Trophoblast cell (in vitro differentiated cells and primary cell): Measurements from ENCODE around the gene ETHE1.

ENCODE experiments used
- DNase-seq, 2 donors: peaks; one replicate each; pipeline ENCODE4 v3.0.0-alpha.2; 2016
- H2AFZ ChIP-seq: 2 replicates; pipeline ENCODE4 v1.6.1; 2013; ENCODE audit warnings: low read length, moderate library complexity, mild to moderate bottlenecking; ENCODE audit not compliant: insufficient read depth, poor library complexity
- H2AK5ac ChIP-seq: 2 replicates; pipeline ENCODE4 v1.6.1; 2013; ENCODE audit warnings: mild to moderate bottlenecking, low read length
- H2BK120ac ChIP-seq: 2 replicates; pipeline ENCODE4 v1.6.1; 2013; ENCODE audit warnings: low read length, mild to moderate bottlenecking, moderate library complexity; ENCODE audit not compliant: insufficient read depth, poor library complexity
- H2BK12ac ChIP-seq: 2 replicates; pipeline ENCODE4 v1.6.1; 2013; ENCODE audit warnings: mild to moderate bottlenecking, low read length, moderate library complexity
- H2BK5ac ChIP-seq: 2 replicates; pipeline ENCODE4 v1.6.1; 2013; ENCODE audit warnings: low read length, low read depth, moderate library complexity, mild to moderate bottlenecking; ENCODE audit not compliant: poor library complexity
- H3K14ac ChIP-seq: 2 replicates; pipeline ENCODE4 v1.6.1; 2013; ENCODE audit warnings: mild to moderate bottlenecking, low read length
- H3K18ac ChIP-seq: 2 replicates; pipeline ENCODE4 v1.6.1; 2013; ENCODE audit warnings: mild to moderate bottlenecking, low read length
- H3K23ac ChIP-seq: 2 replicates; pipeline ENCODE4 v1.6.1; 2013; ENCODE audit warnings: low read length
- H3K27ac ChIP-seq: 2 replicates; pipeline ENCODE4 v1.5.1; 2013; ENCODE audit warnings: low read depth, mild to moderate bottlenecking, inconsistent platforms, low read length, moderate library complexity
- H3K27me3 ChIP-seq: 2 replicates; pipeline ENCODE4 v1.6.1; 2013; ENCODE audit warnings: inconsistent platforms, mild to moderate bottlenecking, low read length, moderate library complexity; ENCODE audit not compliant: insufficient read depth
- H3K36me3 ChIP-seq, 2 experiments: 1 replicate in 1 of 2; 2 replicates in 1 of 2; pipeline ENCODE4 v1.6.1; 2013; ENCODE audit warnings: low read length in 2 of 2, mild to moderate bottlenecking in 2 of 2, moderate library complexity in 1 of 2; ENCODE audit not compliant: insufficient read depth in 2 of 2, control insufficient read depth in 1 of 2
- H3K4ac ChIP-seq: 2 replicates; pipeline ENCODE4 v1.6.1; 2013; ENCODE audit warnings: low read depth, mild to moderate bottlenecking, low read length, moderate library complexity
- H3K4me1 ChIP-seq, 2 experiments: 1 replicate in 1 of 2; 2 replicates in 1 of 2; pipeline ENCODE4 v1.6.1; 2013; ENCODE audit warnings: low read length in 2 of 2, mild to moderate bottlenecking in 2 of 2, moderate library complexity in 1 of 2; ENCODE audit not compliant: insufficient read depth in 2 of 2, control insufficient read depth in 1 of 2
- H3K4me2 ChIP-seq: 2 replicates; pipeline ENCODE4 v1.6.1; 2013; ENCODE audit warnings: inconsistent platforms, mild to moderate bottlenecking, low read length, moderate library complexity
- H3K4me3 ChIP-seq: 2 replicates; pipeline ENCODE4 v1.5.1; 2013; ENCODE audit warnings: mild to moderate bottlenecking, low read depth, low read length, inconsistent platforms
- H3K79me1 ChIP-seq: one replicate; pipeline ENCODE4 v1.6.1; 2013; ENCODE audit warnings: low read length
- H3K79me2 ChIP-seq: 2 replicates; pipeline ENCODE4 v1.6.1; 2013; ENCODE audit warnings: low read length, mild to moderate bottlenecking; ENCODE audit not compliant: control insufficient read depth, insufficient read depth, poor library complexity
- H3K9ac ChIP-seq: 2 replicates; pipeline ENCODE4 v1.6.1; 2013; ENCODE audit warnings: mild to moderate bottlenecking, low read length
- H3K9me3 ChIP-seq: 2 replicates; pipeline ENCODE4 v1.6.1; 2013; ENCODE audit warnings: low read depth, mild to moderate bottlenecking, control low read depth, inconsistent platforms, low read length; ENCODE audit not compliant: insufficient read depth
- H4K12ac ChIP-seq: 2 replicates; pipeline ENCODE4 v1.6.1; 2013; ENCODE audit warnings: low read depth, mild to moderate bottlenecking, low read length, moderate library complexity
- H4K8ac ChIP-seq: 2 replicates; pipeline ENCODE4 v1.6.1; 2013; ENCODE audit warnings: low read depth, mild to moderate bottlenecking, low read length, moderate library complexity
- H4K91ac ChIP-seq: one replicate; pipeline ENCODE4 v1.6.1; 2013; ENCODE audit warnings: low read depth, mild to moderate bottlenecking, low read length, moderate library complexity
- WGBS: extraction: QIAGEN DNeasy Blood & Tissue Kit; methylation state at CpG from one replicate; pipeline ENCODE4 v1.1.7; 2013; ENCODE audit warnings: missing lambda C conversion rate; ENCODE audit not compliant: insufficient read length, insufficient coverage; ENCODE audit errors: extremely low coverage; 5-methylcytosine and 5-hydroxymethylcytosine counted together

The ETHE1 gene

DNA sequence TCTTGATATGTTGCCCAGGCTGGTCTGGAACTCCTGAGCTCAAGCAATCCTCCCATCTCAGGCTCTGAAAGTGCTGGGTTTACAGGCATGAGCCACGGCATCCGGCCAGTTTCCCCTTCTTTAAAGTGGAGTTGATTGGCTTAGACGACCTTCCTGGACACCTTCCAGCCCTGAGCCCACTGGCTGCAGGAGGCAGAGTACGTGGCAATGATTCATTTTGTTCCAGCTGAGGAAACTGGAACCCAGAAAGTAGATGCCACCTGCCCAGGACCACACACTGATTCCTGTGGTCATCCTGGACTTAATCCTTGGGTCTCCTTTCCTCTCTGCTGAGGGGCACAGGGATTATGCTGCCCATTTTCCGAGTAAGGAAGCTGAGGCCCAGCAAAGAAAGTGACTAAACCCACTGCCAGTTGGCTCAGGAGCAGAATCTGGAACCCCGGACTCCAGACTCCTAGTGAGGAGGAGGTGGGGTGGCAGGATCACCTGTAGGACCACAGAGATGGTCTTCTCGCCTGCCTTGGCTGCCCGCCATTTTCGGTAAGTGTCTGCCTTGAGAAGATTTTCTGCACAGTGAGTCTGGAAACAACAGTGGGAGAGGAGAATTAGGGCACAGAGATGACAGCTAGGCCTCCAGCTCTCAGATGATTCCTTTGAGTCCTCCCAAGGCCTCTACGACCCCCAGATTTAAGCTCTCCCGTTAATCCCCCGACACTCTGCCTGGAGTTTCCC, 47.6 kb upstream of the ETHE1 start:
- Histone ChIP-seq H3K4me1 (peaks cover 3 to 10% of the 10 kb centered on the region in 2 experiments), H4K12ac (peak overlapping the region; percentile 66), H4K8ac (peak overlapping the region; percentile 64), H2AFZ (no peak overlapping the region), H3K4me2 (peak overlapping the region; percentile 87), H3K9ac (peak overlapping the region; percentile 96), H3K4me3 (peak overlapping the region; percentile 98), H2BK12ac (no peak overlapping the region), H3K4ac (peak overlapping the region; percentile 54), H2AK5ac (peak overlapping the region; percentile 4), H3K14ac (peak overlapping the region; percentile 36), H3K79me2 (peaks cover 4% of the 10 kb centered on the region), H3K9me3 (no peaks in the 10 kb centered on the region), H4K91ac (peak overlapping the region; percentile 54), H3K27me3 (no peaks in the 10 kb centered on the region), H3K27ac (no peak overlapping the region), H3K79me1 (peaks cover 4% of the 10 kb centered on the region), H2BK5ac (no peak overlapping the region), H3K36me3 (peaks cover 2 to 9% of the 10 kb centered on the region in 2 experiments), H3K23ac (no peak overlapping the region), H2BK120ac (no peak overlapping the region), H3K18ac (peak overlapping the region; percentile 27)
- no peak for DNase-seq
- WGBS, result no CpG with 5 or more reads among the region's 12 CpGs

DNA sequence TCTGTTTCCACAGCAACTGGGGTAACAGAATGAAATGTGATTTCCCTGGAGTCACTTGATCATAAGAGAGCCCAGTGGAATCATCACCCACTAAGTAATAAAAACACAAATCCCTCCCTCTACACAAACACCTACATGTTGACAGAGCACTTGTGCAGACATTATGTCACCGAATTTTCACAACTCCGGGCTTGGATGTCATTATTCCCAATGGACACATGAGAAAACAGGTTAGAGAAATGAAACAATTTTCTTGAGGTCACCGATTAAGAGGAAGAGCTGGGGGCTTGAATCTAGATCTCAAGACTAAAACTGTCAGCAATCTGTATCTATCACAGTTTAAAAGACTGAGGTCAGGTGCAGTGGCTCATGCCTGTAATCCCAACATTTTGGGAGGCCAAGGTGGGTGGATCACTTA, 45.2 kb upstream of the ETHE1 start:
- peaks cover 3 to 10% of the 10 kb centered on the region in 2 experiments for H3K4me1 ChIP-seq
- no CpG with 5 or more reads among the region's 3 CpGs for WGBS
- H3K9ac ChIP-seq, result no peak overlapping the region
- DNase-seq, result no peak
- no peak overlapping the region for H3K4me2 ChIP-seq
- H3K27me3 ChIP-seq, result no peaks in the 10 kb centered on the region
- peaks cover 2 to 9% of the 10 kb centered on the region in 2 experiments for H3K36me3 ChIP-seq
- H2AFZ ChIP-seq, result no peak overlapping the region
- no peak overlapping the region for H2AK5ac ChIP-seq
- peaks cover 4% of the 10 kb centered on the region for H3K79me1 ChIP-seq
- H2BK12ac ChIP-seq, result no peak overlapping the region
- no peak overlapping the region for H3K23ac ChIP-seq
- H3K27ac ChIP-seq, result no peak overlapping the region
- no peak overlapping the region for H2BK5ac ChIP-seq
- H3K4ac ChIP-seq, result no peak overlapping the region
- H3K14ac ChIP-seq, result no peak overlapping the region
- H4K8ac ChIP-seq, result no peak overlapping the region
- no peak overlapping the region for H4K12ac ChIP-seq
- H3K79me2 ChIP-seq, result peaks cover 4% of the 10 kb centered on the region
- H4K91ac ChIP-seq, result no peak overlapping the region
- no peak overlapping the region for H3K18ac ChIP-seq
- no peak overlapping the region for H2BK120ac ChIP-seq
- H3K4me3 ChIP-seq, result no peak overlapping the region
- no peaks in the 10 kb centered on the region for H3K9me3 ChIP-seq

DNA sequence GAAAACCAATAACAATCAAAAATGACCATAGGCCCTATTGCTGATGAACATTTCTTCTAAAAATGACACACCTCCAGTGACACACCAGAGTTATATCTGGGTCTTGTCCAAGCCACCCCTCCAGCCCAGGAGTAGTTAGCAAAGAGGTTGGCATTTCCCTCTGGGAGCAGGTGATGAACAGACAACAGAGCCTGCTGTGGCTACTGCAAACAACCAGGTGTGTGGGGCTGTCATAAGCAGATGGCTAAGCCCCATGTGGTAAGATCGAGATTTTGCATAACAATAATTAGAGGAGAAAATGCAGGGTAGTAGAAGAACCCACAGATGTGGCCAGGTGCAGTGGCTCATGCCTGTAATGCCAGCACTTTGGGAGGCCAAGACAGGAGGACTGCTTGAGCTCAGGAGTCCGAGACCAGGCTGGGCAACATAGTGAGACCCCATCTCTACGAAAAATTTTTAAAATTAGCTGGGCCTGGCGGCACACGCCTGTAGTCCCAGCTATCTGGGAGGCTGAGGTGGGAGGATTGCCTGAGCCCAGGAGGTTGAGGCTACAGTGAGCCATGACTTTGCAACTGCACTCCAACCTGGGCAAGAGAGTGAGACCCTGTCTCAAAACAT, 43.3 kb upstream of the ETHE1 start:
- no peaks in the 10 kb centered on the region for H3K9me3 ChIP-seq
- no peak overlapping the region for H3K4me2 ChIP-seq
- no peak overlapping the region for H4K91ac ChIP-seq
- H3K23ac ChIP-seq, result no peak overlapping the region
- peaks cover 2 to 9% of the 10 kb centered on the region in 2 experiments for H3K36me3 ChIP-seq
- no peak overlapping the region for H2BK5ac ChIP-seq
- H3K4me1 ChIP-seq, result peaks cover 0 to 6% of the 10 kb centered on the region in 2 experiments
- H3K4ac ChIP-seq, result no peak overlapping the region
- H2BK12ac ChIP-seq, result no peak overlapping the region
- H3K79me1 ChIP-seq, result peaks cover 2% of the 10 kb centered on the region
- no peak overlapping the region for H3K4me3 ChIP-seq
- WGBS, result no CpG with 5 or more reads among the region's 5 CpGs
- H4K8ac ChIP-seq, result no peak overlapping the region
- no peak overlapping the region for H2BK120ac ChIP-seq
- DNase-seq, result peak; percentile 15 to 19
- no peaks in the 10 kb centered on the region for H3K27me3 ChIP-seq
- peaks cover 4% of the 10 kb centered on the region for H3K79me2 ChIP-seq
- no peak overlapping the region for H2AFZ ChIP-seq
- H4K12ac ChIP-seq, result no peak overlapping the region
- H3K27ac ChIP-seq, result no peak overlapping the region
- H3K18ac ChIP-seq, result no peak overlapping the region
- no peak overlapping the region for H2AK5ac ChIP-seq
- no peak overlapping the region for H3K9ac ChIP-seq
- no peak overlapping the region for H3K14ac ChIP-seq

- Histone ChIP-seq H3K18ac (no peak overlapping the region), H3K23ac (no peak overlapping the region), H3K27ac (no peak overlapping the region), H4K91ac (no peak overlapping the region), H3K27me3 (no peaks in the 10 kb centered on the region), H3K4me2 (no peak overlapping the region), H2BK12ac (no peak overlapping the region), H3K4me1 (peaks cover 0 to 4% of the 10 kb centered on the region in 2 experiments), H3K14ac (no peak overlapping the region), H2BK120ac (no peak overlapping the region), H4K8ac (no peak overlapping the region), H3K79me1 (no peaks in the 10 kb centered on the region), H3K4me3 (no peak overlapping the region), H3K9me3 (no peaks in the 10 kb centered on the region), H3K36me3 (peaks cover 2 to 9% of the 10 kb centered on the region in 2 experiments), H2AK5ac (no peak overlapping the region), H3K9ac (no peak overlapping the region), H2BK5ac (no peak overlapping the region), H3K79me2 (no peaks in the 10 kb centered on the region), H3K4ac (no peak overlapping the region), H2AFZ (no peak overlapping the region), H4K12ac (no peak overlapping the region)
- DNase-seq, result no peak
- no CpG with 5 or more reads among the region's 5 CpGs for WGBS
Observed at GRCh38 chr19:43569657-43570056, 42.7 kb upstream of the ETHE1 start.
